GM19463 (cell line): ENCODE results near the gene CLEC17A.
A peak's percentile ranks its signal among the peaks of the same experiment; 100 is the strongest.
"Not testable (repeated sequence)": the region's sequence is repeated elsewhere in the genome, so short reads cannot be mapped to it uniquely, and the experiment has no call there.

Source experiments
- ATAC-seq: cut with Tn5 transposase; IDR thresholded peaks from one replicate; pipeline ENCODE4 v1.9.1; 2021; ENCODE audit warnings: mild to moderate bottlenecking, moderate library complexity; ENCODE audit not compliant: unreplicated experiment

CLEC17A gene

DNA sequence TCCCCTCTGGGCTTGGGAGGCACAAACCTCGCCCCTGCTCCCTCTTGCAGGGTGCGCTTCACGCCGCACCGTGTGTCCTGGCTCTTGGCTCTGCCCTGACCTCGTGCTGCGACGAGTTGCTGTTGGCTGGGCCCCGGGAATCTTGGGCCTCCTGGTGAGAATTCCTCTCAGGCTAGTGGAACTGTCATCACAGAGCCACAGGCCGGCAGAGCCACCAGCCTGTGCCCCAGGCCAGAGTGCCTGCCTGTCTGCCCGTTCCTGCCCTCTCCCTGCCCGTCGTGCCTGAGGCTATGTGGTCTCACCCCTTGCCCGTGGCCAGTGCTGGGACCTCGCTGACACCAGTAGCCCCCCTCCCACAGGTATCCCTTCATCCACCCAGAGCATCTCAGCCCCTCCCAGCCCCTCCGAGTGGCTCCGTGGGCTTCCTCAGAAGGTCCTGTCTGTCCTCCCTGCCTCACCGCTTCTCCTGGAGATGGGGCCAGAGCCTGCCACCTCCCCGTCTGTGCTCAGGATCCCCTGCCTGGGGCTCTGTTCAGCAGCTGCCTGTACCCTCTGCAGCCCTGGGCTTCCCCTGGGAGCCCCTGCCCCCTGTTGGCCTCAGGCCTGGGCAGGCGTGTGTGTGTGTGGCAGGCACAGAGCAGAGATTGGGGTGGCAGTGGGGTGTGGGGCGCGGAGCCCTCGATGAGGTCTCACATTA is 24.4 kb upstream of the CLEC17A start:
- ATAC-seq = no peak

DNA sequence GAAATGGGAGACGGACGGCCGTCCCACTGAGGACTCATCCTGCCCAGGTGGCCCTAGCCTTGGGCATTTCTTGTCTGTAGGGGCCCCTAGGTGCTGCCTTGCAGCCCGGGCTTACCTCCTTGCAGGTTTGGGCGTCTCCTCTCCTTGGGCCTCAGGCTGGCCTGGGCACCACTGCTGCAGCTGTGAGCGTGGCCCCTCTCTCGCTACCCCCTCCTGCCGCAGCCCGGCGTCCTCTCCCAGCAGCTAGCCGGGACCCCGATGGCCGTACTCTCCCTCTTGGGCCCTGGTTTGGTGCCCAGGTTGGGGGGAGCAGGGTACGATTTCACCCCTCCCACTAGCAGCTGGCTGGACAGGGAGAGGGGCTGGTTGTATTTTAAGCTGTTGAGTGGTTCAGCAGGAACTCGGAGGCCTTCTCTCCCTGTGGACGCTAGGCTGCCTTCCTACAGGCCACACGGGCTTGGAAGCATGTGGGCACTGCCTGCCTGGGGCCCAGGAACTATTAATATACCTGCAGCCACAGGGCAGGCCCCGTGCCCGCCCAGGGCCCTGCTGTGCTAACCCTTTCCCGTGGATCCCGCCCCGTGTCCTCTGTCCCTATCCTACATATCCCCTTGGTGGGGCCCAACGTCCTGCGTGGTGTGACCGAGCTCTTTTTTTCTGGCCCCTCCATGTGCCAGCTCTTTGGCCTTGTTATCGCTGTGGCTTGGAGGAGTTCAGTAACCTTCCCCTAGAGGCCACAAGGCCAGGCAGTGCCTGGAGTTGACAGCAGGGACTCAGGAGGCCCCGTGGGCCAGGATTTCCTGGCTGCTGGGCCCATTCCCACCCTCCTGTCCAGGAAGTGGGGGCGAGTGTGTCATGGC is 22.7 kb upstream of the CLEC17A start:
- no peak for ATAC-seq

DNA sequence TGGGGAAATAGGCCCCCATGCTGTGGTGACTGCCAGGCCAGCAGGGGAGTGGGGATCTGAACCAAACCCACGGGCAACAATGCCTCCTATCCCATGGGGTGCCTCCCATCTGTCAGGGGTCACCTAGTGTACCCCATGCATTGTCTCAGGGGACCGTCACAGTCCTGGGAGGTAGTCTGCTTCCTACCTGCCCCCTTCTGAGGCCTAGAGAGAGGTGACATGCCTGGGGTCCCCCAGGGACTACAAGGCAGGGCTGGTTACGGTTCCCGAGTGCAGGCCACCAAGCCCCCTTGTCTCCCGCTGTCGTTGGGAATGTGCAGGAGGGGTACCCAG is 22.1 kb upstream of the CLEC17A start:
- no peak for ATAC-seq

DNA sequence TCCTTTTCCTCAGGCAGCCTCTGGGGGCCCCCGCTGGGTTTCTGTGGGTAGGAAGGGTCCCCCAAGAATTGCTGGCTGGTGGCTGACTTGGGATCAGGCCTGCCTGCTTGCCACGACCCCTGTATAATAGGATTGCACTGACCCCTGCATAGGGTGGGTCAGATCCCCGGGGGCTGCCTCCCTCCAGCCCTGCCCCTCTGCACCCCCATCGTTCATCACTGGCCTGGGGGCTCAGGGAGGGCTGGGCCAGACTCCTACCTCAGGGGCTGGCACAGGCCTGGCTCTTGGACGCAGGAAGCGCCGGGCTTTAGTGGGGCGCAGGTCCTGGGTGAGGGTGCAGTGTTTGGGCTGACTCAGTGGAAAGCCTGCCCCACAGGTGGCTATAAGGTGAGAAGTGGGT is 21.6 kb upstream of the CLEC17A start:
- no peak for ATAC-seq

DNA sequence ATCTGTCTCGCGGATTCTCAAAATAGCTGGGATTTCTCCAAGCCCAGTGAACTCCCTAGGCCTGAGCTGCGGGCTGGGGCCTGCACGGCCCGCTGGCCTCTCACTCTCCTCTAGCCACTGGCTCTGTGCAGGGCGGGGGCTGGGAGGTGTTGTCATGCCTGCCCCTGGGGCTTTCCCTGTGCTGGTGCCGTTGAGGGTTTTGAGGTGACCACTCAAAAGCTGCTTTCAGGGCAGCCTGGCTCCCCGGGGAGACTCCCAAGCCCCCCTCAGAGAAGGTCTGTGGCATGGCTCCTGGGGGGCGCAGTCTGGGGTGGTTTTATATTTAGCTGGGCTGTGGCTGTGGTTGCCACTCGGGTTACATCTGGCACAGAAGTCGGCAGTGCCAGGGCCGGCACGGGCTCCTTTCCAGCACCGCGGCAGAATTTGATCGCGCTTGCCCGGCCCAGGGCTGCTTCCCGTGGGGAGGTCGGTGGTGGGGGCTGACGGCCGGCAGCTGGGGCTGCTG is 21.0 kb upstream of the CLEC17A start:
- peak; percentile 39 for ATAC-seq

DNA sequence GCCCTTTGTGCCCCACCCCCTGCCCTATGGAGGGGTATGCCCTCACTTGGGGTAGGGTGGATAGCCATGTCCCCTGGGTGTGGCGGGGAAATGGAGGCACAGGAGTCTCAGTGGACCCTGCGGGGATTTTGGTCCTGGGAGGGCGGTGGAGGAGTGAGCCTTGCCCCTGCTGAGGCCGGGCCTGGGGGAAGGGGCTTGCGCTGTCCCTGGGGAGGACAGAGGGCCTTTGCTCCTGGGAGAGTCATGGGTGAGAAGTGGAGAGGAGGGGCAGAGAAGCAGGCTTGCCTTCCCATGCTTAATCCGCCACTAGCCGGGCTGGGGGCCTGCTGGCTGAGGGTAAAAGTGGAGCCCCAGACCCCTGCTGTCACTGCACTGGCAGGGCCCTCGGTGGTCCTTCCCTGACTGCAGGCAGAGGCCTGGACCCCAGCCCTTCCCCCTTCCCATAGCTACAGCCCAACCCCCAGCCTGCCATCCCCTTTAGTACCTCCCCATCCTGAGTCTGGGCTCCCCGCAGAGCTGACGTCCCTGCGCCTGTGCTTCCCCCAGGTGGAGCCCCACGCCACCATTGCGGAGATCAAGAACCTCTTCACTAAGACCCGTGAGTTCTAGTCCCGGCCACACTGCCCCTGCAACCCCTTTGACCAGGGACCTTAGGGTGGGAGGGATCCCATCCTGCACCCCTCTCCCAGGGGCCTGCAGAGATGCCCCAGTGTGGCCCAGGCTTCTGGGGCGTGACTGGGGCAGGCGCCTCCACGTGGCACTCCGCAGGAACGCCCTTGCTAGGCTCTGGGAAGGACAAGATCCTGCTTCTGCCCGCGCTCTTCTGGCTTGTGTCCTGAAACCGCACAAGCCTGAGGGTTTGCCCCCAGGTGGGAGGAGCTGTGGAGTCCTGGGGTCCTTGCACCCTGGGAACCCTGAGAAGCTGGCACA is 20.0 kb upstream of the CLEC17A start:
- ATAC-seq = no peak

DNA sequence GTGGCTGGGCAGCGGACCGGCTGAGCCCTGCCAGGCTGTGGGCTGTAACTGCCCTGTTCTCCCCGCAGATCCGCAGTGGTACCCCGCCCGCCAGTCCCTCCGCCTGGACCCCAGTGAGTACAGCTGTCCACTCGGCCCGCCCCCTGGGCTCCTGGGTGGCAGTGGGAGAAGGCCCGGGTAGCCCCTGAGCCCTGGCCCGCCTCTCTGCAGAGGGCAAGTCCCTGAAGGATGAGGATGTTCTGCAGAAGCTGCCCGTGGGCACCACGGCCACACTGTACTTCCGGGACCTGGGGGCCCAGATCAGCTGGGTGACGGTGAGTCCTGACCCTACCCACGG is 19.3 kb upstream of the CLEC17A start:
- no peak for ATAC-seq

DNA sequence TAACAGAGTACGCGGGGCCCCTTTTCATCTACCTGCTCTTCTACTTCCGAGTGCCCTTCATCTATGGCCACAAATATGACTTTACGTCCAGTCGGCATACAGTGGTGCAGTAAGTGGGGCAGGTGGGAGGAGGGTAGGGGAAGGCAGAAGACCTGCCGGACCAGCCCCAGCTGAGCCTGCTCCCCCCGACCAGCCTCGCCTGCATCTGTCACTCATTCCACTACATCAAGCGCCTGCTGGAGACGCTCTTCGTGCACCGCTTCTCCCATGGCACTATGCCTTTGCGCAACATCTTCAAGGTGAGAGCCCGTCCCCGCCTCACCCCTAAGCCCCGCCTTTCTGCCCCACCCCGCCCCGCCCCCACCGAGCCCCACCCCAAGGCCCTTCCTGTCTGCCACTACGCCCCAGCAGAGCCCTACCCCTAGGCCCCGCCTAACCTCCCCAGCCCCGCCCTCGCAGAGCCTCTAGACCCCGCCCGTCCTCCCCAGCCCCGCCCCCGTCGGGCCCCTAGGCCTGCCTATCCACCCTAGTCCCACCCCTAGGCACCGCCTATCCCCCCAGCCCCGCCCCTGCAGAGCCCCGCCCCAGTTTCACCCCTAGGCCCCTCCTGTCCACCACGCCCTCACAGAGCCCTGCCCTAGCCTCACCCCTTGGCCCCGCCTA is 18.8 kb upstream of the CLEC17A start:
- no peak for ATAC-seq

DNA sequence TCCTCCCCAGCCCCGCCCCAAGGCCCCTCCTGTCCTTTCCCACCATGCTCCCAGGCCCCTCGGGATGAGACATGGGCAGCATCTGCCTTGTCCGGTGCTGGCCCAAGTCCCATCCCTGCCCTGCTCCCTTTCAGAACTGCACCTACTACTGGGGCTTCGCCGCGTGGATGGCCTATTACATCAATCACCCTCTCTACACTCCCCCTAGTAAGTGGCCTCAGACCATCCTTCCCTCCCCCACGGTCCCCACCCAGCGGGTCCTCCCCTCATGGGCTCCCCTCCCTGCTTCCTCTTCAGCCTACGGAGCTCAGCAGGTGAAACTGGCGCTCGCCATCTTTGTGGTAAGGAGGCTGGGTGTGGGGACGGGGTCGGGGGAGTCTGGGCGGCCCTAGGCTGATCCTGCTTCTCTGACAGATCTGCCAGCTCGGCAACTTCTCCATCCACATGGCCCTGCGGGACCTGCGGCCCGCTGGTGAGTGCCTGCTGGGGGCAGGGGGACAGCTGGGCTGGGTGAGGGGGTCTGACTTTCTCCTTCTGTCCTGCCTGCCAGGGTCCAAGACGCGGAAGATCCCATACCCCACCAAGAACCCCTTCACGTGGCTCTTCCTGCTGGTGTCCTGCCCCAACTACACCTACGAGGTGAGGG is 18.1 kb upstream of the CLEC17A start:
- ATAC-seq = not testable (repeated sequence)

DNA sequence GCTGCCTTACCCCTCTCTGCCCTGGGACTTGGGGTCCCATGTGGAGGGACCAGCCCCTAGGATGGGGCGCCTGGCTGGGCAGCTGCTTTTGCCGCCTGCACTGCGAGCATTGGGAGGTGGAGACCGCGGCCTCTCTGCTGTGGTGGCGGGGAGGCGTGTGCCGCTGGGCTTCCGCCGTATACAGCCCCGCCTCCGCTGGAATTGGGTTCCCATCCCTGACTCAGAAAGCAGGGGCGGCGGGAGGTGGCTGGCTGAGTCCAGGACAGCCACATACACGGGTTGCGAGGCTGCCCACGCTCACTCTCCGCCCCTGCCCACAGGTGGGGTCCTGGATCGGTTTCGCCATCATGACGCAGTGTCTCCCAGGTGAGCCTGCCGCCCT is 17.6 kb upstream of the CLEC17A start:
- no peak for ATAC-seq

DNA sequence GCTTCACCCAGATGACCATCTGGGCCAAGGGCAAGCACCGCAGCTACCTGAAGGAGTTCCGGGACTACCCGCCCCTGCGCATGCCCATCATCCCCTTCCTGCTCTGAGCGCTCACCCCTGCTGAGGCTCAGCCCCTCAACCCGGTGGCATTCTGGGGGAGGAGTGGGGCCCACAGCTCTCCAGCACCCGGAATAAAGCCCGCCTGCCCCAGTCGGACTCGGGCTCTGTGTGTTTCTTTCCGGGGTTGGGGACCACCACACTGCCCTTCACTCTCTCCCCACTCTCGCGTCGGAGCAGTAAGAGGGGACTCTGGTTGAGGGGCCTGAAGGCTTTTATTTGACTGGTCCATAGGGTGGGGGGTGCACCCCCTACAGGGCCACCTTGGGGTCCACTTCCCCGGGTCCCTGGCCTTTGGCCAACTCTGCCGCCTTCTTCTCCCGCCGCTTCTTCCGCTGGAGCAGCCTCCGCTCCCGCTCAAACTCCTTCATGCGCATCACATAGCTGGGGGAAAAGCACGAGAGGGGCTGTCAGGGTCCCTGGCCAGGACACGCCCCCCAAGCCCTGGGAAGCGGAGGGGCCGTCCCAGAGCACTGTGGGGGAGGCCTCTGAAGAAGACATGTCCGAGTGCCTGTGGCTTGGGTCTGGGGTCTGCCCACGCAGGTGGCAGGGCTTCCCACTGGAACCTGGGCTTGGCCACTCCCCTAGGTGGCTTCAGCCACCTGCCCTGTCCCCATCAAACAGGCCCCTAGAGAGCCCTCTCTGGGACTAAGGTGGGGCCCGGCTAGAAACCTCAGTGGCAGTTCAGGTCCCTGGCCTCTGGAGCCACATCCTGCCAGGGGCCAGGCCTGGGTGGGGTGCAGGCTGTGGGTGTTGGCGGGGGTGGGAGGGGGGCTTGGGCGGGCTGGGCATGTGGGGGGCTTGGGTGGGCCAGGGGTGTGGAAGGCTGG is 16.8 kb upstream of the CLEC17A start:
- ATAC-seq = no peak

DNA sequence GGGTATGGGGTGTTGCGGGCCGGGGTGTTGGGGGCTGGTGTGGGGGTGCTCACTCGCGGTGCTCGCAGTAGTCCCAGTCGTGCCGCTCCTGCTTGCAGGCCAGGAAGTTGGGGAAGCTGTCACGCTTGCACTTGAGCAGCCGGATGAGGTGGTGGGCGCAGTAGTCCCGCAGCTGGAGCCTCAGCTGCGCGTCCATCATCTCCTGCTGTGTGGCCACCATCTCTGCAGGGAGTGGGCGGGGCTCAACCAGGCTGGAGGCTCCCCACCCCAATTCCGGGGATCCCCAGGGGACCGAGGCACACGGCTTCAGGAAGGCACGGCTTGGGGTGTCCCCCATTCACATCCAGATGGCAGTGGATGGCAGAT is 16.2 kb upstream of the CLEC17A start:
- ATAC-seq = no peak

DNA sequence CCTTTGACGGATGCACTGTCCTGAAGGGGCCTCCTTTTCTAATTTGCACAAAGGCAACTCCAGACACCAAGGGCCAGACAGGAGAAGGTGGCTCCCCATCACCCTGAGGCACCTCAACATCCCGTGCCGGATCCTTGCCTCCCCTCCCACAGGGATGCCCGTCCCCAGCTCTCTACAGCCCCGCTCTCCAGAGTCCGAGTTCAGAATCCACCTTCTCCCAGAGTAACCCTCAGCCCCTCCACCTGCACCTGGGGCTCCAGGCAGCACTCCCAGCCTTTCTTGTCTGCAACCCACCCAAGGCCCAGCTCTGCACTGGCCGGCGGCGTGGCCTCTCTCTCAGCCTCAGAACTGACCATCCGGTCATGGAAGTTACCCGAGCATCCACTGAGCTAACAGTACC is 15.8 kb upstream of the CLEC17A start:
- no peak for ATAC-seq

DNA sequence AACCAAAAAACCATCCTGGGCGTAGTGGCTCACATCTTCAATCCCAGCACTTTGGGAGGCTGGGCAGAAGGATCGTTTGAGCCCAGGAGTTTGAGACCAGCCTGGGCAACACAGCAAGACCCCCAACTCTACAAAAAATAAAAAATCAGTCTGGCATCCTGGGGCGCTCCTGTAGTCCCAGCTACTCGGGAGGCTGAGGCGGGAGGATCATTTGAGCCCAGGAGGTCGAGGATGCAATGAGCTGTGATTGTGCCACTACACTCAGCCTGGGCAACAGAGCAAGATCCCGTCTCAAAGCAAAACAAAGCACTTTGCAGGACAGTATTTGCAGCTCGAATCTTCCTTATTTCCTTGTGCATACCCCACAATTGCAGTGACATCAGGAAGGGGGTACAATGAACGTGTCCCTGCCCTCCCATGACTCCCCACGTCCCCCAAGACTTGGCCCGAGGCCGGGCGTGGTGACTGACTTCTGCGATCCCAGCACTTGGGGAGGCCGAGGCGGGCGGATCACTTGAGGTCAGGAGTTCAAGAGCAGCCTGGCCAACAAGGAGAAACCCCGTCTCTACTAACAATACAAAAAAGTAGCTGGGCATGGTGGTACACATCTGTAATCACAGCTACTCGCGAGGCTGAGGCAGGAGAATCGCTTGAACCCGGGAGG is 11.9 kb upstream of the CLEC17A start:
- no peak for ATAC-seq

DNA sequence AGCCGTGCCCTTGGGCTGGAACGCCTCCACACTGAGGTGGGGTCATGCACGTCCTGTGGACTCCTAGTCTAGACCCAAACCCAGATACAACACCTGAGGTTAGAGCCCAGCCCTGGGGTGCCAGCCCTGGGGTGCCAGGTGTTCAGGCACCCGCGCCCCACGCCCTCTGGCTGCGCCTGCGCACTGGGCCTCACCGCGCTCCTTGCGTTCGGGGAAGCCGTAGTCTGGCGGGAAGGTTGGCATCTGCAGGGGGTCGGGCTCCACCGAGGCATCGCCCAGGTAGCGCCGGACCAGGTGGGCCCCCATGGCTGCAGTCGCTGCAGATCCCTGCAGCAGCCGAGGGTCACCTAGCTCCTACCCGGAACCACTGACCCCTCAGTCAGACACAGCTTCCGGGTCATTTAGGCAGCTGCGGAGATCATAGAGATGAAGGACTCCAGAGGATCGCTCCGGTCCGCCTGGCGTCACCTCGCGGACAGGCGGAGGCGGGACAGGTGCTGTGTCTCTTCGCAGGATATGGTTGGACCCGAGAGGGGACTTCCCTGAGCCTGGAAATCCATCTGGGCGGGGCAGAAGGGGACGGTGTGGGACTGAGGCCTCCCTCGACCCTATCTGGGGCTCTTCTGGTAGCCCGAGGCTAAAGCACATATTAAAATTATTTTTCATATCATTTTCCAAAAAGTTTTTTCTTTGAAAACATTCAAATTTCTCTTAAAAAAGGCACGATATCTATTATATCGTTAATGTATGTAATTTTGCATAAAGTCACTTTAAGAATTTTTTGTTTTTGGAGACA is 11.0 kb upstream of the CLEC17A start, which contains the start of gene NDUFB7:
TSS of gene NDUFB7 (minus strand) at position 372 of the 796 bp plus-strand sequence. CDS start at position 306, 66 bp downstream.
- ATAC-seq = peak; percentile 85

DNA sequence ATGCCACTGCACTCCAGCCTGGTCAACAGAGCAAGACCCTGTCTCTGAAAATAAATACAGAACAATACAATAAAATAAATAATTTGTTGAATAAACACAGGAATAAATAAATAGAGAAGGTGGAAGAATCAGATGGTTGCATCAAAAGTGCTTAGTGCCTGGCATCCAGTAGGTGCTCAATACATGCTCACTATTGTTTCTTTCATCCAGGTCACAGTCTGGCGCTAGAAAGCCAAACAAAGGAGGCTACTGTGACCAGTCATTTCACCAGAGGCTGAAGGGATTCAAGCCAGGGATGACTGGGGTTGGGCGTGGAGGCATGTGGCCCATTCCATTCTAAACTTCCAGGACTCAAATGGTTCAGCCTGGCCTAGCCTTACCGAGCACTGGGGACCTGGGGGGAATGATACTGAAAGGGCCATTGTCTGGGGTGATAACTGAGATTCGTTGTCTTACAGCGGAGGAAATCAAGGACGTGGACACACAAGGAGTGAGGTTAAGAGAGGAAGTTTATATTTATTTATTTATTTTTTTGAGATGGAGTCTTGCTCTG is 7.4 kb upstream of the CLEC17A start:
- no peak for ATAC-seq

DNA sequence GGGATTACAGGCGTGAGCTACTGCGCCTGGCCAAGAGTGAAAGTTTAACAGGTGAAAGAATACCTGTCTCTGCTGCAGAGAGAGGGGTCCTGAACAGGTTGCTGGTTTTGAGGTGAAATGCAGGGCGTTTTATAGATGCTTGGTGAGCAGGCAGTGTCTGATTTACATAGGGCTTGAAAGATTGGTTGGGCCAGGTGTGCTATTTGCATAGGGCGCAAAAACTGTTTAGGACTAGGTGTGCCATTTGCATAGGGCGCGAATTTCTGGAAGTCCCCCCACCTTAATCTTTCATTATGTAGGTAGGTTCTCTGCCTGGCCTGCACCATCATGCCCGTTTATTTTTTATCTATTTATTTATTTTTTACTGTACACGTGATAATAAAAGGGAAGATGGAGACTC is 6.5 kb upstream of the CLEC17A start:
- ATAC-seq = no peak

DNA sequence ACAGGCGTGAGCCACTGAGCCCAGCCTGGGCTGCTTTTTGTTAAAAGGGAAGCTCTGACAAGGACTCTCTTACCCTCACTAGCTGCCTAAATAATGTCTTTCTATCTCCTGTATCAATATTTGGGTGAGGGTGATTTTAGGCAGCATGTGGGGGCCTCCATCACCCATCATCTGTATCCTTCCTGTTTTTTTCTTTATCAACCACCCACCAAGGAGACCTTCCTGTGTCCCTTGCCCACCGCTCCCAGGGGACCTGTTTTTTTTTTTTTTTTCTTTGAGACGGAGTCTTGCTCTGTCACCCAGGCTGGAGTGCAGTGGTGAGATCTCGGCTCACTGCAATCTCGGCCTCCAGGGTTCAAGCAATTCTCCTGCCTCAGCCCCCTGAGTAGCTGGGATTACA is 5.6 kb upstream of the CLEC17A start:
- ATAC-seq = no peak
